ENCODE results near the gene GMDS. TPM values are rescaled to one million over a fixed set of nuclear protein-coding genes. Genes with fewer than 3 reads are reported as not detected.

GMDS gene
- total RNA-seq, 1 experiment from 2014 or later = 35.0 TPM

- TF ChIP-seq ETV6 (CRISPR knock-in tag; IDR thresholded peaks at IDR 0.05) = 0 out of 2 replicates have a peak, but pooled peaks have one; percentile 70
- TF ChIP-seq, protein P1, sequence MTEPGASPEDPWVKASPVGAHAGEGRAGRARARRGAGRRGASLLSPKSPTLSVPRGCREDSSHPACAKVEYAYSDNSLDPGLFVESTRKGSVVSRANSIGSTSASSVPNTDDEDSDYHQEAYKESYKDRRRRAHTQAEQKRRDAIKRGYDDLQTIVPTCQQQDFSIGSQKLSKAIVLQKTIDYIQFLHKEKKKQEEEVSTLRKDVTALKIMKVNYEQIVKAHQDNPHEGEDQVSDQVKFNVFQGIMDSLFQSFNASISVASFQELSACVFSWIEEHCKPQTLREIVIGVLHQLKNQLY (CRISPR knock-in tag; IDR thresholded peaks at IDR 0.05) = no peak
- no peak for TF ChIP-seq SMAD3 (CRISPR knock-in tag; IDR thresholded peaks at IDR 0.05; ENCODE audit: borderline replicate concordance)
- TF ChIP-seq, protein P2, sequence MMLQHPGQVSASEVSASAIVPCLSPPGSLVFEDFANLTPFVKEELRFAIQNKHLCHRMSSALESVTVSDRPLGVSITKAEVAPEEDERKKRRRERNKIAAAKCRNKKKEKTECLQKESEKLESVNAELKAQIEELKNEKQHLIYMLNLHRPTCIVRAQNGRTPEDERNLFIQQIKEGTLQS (CRISPR knock-in tag; conservative IDR thresholded peaks at IDR 0.05) = no peak
- TF ChIP-seq ZBTB43 (CRISPR knock-in tag; IDR thresholded peaks at IDR 0.05) = no peak
- TF ChIP-seq OVOL2 (CRISPR knock-in tag; IDR thresholded peaks at IDR 0.05; ENCODE audit: borderline replicate concordance) = no peak
- TF ChIP-seq CREB1 (CRISPR knock-in tag; IDR thresholded peaks at IDR 0.05) = no peak
- no peak for TF ChIP-seq ZNF317 (CRISPR knock-in tag; IDR thresholded peaks at IDR 0.05; ENCODE audit: borderline replicate concordance, low read depth)
- TF ChIP-seq IRF2 (CRISPR knock-in tag; IDR thresholded peaks at IDR 0.05; ENCODE audit: borderline replicate concordance, low read depth) = no peak
- no peak for TF ChIP-seq MXD4 (CRISPR knock-in tag; IDR thresholded peaks at IDR 0.05; ENCODE audit: borderline replicate concordance)
- TF ChIP-seq RORB (CRISPR knock-in tag; IDR thresholded peaks at IDR 0.05) = no peak
- TF ChIP-seq ELF4 (CRISPR knock-in tag; IDR thresholded peaks at IDR 0.05; ENCODE audit: low read depth) = no peak
- TF ChIP-seq GTF2I (CRISPR knock-in tag; conservative IDR thresholded peaks at IDR 0.05) = no peak
- TF ChIP-seq TCF7 (CRISPR knock-in tag; IDR thresholded peaks at IDR 0.05; ENCODE audit: low read depth) = no peak
- no peak for TF ChIP-seq ATF2 (CRISPR knock-in tag; IDR thresholded peaks at IDR 0.05; ENCODE audit: borderline replicate concordance, low read depth)
- TF ChIP-seq TEAD1 (CRISPR knock-in tag; IDR thresholded peaks at IDR 0.05) = peak; percentile 52; the same call in 1 of the 2 replicates
- no peak for TF ChIP-seq JAZF1 (CRISPR knock-in tag; IDR thresholded peaks at IDR 0.05)
- no peak for TF ChIP-seq ZNF425 (CRISPR knock-in tag; conservative IDR thresholded peaks at IDR 0.05)
- no peak for TF ChIP-seq NR2C2 (CRISPR knock-in tag; IDR thresholded peaks at IDR 0.05)
- TF ChIP-seq, protein P3, sequence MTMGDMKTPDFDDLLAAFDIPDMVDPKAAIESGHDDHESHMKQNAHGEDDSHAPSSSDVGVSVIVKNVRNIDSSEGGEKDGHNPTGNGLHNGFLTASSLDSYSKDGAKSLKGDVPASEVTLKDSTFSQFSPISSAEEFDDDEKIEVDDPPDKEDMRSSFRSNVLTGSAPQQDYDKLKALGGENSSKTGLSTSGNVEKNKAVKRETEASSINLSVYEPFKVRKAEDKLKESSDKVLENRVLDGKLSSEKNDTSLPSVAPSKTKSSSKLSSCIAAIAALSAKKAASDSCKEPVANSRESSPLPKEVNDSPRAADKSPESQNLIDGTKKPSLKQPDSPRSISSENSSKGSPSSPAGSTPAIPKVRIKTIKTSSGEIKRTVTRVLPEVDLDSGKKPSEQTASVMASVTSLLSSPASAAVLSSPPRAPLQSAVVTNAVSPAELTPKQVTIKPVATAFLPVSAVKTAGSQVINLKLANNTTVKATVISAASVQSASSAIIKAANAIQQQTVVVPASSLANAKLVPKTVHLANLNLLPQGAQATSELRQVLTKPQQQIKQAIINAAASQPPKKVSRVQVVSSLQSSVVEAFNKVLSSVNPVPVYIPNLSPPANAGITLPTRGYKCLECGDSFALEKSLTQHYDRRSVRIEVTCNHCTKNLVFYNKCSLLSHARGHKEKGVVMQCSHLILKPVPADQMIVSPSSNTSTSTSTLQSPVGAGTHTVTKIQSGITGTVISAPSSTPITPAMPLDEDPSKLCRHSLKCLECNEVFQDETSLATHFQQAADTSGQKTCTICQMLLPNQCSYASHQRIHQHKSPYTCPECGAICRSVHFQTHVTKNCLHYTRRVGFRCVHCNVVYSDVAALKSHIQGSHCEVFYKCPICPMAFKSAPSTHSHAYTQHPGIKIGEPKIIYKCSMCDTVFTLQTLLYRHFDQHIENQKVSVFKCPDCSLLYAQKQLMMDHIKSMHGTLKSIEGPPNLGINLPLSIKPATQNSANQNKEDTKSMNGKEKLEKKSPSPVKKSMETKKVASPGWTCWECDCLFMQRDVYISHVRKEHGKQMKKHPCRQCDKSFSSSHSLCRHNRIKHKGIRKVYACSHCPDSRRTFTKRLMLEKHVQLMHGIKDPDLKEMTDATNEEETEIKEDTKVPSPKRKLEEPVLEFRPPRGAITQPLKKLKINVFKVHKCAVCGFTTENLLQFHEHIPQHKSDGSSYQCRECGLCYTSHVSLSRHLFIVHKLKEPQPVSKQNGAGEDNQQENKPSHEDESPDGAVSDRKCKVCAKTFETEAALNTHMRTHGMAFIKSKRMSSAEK (CRISPR knock-in tag; IDR thresholded peaks at IDR 0.05; ENCODE audit: borderline replicate concordance) = no peak
- TF ChIP-seq ZNF138 (CRISPR knock-in tag; conservative IDR thresholded peaks at IDR 0.05) = no peak
- TF ChIP-seq ZNF396 (CRISPR knock-in tag; IDR thresholded peaks at IDR 0.05; ENCODE audit: borderline replicate concordance) = no peak
- TF ChIP-seq, protein P4, sequence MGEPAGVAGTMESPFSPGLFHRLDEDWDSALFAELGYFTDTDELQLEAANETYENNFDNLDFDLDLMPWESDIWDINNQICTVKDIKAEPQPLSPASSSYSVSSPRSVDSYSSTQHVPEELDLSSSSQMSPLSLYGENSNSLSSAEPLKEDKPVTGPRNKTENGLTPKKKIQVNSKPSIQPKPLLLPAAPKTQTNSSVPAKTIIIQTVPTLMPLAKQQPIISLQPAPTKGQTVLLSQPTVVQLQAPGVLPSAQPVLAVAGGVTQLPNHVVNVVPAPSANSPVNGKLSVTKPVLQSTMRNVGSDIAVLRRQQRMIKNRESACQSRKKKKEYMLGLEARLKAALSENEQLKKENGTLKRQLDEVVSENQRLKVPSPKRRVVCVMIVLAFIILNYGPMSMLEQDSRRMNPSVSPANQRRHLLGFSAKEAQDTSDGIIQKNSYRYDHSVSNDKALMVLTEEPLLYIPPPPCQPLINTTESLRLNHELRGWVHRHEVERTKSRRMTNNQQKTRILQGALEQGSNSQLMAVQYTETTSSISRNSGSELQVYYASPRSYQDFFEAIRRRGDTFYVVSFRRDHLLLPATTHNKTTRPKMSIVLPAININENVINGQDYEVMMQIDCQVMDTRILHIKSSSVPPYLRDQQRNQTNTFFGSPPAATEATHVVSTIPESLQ (CRISPR knock-in tag; IDR thresholded peaks at IDR 0.05) = no peak
Observed at GRCh38 chr6:1619673-1620503, 625.5 kb downstream of the GMDS start (continued).

All from WTC11 (cell line).